ENCODE results near the gene LRATD1. TPM values are rescaled to one million over a fixed set of nuclear protein-coding genes. Genes with fewer than 3 reads are reported as not detected.

LRATD1 gene
- total and polyA plus RNA-seq, 2 experiments from 2014 or later, result 0.65 to 1.5 TPM

DNA sequence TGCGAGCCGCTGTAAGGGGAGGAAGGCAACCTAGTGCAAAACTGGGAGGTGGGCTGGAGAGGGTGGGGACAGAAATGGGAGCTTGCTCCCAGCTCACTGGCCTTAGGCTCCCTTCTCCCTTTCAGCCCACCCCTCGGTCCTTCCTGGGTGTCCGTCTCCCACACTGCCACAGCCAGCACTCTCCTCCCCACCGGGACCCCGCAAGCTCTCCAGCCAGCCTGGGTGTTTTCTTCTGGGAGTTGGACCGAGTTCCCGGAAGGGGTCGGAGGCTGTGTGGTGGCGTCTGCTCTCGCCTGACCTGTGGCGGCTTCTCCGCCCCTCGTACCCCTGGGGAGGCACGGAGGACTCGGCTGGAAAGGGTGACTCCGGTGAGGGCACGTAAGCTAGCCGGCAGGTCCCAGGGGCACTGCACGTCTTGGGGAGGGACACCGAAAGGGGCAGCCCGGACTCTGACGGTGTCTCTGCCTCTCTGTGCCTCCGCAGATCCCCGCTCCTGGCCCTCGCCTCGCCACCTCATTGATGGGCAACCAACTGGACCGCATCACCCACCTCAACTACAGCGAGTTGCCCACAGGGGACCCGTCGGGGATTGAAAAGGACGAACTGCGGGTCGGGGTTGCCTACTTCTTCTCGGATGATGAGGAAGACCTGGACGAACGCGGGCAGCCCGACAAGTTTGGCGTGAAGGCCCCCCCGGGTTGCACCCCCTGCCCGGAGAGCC is 1.1 kb downstream of the LRATD1 start:
- H3K9me3 ChIP-seq (ENCODE audit: low read depth), result no peaks in the 10 kb centered on the region
- TF ChIP-seq, protein P1, sequence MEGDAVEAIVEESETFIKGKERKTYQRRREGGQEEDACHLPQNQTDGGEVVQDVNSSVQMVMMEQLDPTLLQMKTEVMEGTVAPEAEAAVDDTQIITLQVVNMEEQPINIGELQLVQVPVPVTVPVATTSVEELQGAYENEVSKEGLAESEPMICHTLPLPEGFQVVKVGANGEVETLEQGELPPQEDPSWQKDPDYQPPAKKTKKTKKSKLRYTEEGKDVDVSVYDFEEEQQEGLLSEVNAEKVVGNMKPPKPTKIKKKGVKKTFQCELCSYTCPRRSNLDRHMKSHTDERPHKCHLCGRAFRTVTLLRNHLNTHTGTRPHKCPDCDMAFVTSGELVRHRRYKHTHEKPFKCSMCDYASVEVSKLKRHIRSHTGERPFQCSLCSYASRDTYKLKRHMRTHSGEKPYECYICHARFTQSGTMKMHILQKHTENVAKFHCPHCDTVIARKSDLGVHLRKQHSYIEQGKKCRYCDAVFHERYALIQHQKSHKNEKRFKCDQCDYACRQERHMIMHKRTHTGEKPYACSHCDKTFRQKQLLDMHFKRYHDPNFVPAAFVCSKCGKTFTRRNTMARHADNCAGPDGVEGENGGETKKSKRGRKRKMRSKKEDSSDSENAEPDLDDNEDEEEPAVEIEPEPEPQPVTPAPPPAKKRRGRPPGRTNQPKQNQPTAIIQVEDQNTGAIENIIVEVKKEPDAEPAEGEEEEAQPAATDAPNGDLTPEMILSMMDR (IDR thresholded peaks at IDR 0.05; ENCODE audit: low read depth, low read length), result no peak
- peak in 1 of 2 donors; percentile 1 for DNase-seq (ENCODE audit: low read depth in 1 of 2, low spot score in 1 of 2)
- H3K4me3 ChIP-seq, result peak overlapping the region; percentile 36
- H3K27me3 ChIP-seq, result peaks cover 97% of the 10 kb centered on the region
- no peak overlapping the region for H3K27ac ChIP-seq
- H3K36me3 ChIP-seq, result no peaks in the 10 kb centered on the region
- no peaks in the 10 kb centered on the region for H3K4me1 ChIP-seq (ENCODE audit: low read depth)

DNA sequence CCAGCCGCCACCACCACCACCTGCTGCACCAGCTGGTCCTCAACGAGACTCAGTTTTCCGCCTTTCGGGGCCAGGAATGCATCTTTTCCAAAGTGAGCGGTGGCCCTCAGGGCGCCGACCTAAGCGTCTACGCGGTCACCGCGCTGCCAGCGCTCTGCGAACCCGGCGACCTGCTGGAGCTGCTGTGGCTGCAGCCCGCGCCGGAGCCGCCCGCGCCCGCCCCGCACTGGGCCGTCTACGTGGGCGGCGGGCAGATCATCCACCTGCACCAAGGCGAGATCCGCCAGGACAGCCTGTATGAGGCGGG is 1.6 kb downstream of the LRATD1 start:
- no peak for DNase-seq (ENCODE audit: low read depth in 1 of 2, low spot score in 1 of 2)
- Histone ChIP-seq H3K4me1 (ENCODE audit: low read depth) (no peaks in the 10 kb centered on the region), H3K27me3 (peaks cover 97% of the 10 kb centered on the region)

DNA sequence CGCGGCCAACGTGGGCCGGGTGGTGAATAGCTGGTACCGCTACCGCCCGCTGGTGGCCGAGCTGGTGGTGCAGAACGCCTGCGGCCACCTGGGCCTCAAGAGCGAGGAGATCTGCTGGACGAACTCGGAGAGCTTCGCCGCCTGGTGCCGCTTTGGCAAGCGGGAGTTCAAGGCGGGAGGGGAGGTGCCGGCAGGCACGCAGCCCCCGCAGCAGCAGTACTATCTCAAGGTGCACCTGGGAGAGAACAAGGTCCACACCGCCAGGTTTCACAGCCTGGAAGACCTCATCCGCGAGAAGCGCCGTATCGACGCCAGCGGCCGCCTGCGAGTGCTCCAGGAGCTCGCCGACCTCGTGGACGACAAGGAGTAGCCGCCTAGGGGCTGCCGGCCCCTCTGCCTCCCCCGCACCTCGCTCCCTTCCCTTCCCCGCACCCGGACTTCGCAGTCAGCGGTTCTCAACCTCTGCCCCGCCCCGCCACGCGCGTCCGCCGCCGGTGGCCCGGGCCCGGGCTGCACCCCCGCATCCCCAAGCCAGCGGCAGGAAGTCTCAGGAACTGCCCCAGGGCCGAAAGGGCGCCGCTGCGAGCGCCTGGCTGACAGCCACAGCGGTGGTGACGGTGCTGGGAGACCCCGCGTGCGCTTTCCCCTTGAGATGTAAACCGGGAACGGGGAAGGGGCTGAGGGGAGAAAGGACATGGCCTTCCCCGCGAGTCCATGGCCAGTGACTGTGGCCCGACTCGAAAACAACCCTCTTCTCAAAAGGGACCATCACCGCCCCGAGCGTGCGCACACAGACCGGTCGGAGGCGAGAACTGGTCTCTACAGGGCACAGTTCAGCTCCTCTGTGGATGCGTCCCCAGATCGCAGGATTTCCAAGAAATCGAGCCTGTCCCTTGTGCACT is 2.2 kb downstream of the LRATD1 start:
- DNase-seq (ENCODE audit: low read depth in 1 of 2, low spot score in 1 of 2), result peak; percentile 45 to 89
- Histone ChIP-seq H3K9me3 (ENCODE audit: low read depth) (no peaks in the 10 kb centered on the region), H3K27ac (no peak overlapping the region), H3K27me3 (peaks cover 97% of the 10 kb centered on the region), H3K36me3 (no peaks in the 10 kb centered on the region), H3K4me3 (peak overlapping the region; percentile 36), H3K4me1 (ENCODE audit: low read depth) (no peaks in the 10 kb centered on the region)
- TF ChIP-seq, protein P1 (IDR thresholded peaks at IDR 0.05; ENCODE audit: low read depth, low read length), result peak; percentile 59

More for the DNA sequence above, 1.6 kb downstream of the LRATD1 start:
- H3K4me3 ChIP-seq, result peak overlapping the region; percentile 36
- no peak overlapping the region for H3K27ac ChIP-seq
- TF ChIP-seq, protein P1 (IDR thresholded peaks at IDR 0.05; ENCODE audit: low read depth, low read length), result no peak
- H3K9me3 ChIP-seq (ENCODE audit: low read depth), result no peaks in the 10 kb centered on the region
- H3K36me3 ChIP-seq, result no peaks in the 10 kb centered on the region

DNA sequence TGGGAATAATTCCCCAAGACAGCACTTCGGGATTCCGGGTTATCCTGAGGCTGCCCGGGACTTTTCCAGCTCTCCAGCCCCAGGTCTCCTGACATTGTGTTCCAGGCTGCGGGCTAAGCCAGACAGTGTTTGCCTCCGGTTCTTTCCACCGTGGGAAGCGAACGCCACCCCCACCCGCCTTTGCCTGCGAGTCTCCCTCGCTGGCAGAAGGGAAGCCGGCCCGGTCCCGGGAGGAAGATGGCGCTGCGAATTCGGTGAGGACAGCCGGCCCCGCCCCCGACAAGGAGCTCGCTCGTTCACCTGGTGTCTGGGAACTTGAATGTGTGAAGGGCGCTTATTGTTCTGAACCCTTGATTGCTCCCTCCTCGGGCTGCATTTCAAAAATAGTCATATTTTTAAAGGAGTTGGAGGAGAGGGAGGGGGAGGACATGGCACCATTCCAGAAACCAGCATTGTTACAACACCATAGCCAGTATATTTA is 2.9 kb downstream of the LRATD1 start:
- H3K4me3 ChIP-seq, result peak overlapping the region; percentile 36
- H3K27me3 ChIP-seq, result peaks cover 97% of the 10 kb centered on the region
- no peak overlapping the region for H3K27ac ChIP-seq
- no peaks in the 10 kb centered on the region for H3K4me1 ChIP-seq (ENCODE audit: low read depth)
- DNase-seq (ENCODE audit: low read depth in 1 of 2, low spot score in 1 of 2), result peak; percentile 54 to 75
- H3K36me3 ChIP-seq, result no peaks in the 10 kb centered on the region
- TF ChIP-seq, protein P1 (IDR thresholded peaks at IDR 0.05; ENCODE audit: low read depth, low read length), result no peak
- H3K9me3 ChIP-seq (ENCODE audit: low read depth), result no peaks in the 10 kb centered on the region

DNA sequence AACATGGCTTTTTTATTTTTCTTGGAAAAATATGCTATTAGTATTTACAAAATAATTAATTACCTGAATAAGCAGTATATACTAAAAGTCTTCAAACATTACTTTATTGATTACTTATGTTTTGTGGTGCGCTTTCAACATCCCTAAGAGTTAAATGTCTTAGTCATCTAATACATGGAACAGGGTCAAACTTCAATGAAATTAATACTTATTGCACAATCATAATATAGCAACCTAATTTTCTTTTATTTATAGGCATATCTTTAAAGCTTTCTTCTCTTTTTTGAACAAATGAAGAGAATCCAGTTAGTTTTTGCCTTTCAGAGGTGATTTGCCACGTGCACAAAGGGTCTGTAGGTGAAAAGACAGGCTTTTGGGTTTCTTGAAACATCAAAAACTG is 6.0 kb downstream of the LRATD1 start:
- Histone ChIP-seq H3K27me3 (peaks cover 79% of the 10 kb centered on the region), H3K4me3 (no peak overlapping the region), H3K9me3 (ENCODE audit: low read depth) (no peaks in the 10 kb centered on the region), H3K4me1 (ENCODE audit: low read depth) (no peaks in the 10 kb centered on the region), H3K27ac (no peak overlapping the region), H3K36me3 (no peaks in the 10 kb centered on the region)
- DNase-seq (ENCODE audit: low read depth in 1 of 2, low spot score in 1 of 2), result no peak
- TF ChIP-seq, protein P1 (IDR thresholded peaks at IDR 0.05; ENCODE audit: low read depth, low read length), result no peak

Data from cardiac muscle cell (in vitro differentiated cells and primary cell).